ENCODE results near the gene PODN.

Gene PODN

DNA sequence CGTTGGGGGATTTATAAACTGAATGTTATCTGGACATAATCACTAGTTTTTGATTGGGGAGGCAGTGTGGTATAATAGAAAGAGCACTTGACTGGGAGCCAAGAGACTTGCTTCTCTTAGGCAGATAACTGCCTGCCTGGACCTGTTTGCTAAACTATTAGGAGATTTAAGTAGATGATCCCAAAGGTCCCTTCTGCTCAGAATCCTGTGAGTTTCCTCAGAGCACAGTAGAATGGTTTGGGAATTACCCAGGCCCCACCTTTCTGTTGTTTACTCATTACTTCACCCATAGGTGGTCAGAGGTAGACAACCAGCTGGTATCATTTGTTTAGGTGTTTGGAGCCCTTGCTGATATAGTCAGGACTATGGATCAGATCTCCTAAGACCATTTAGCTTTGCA lies 10.3 kb upstream of the PODN start:
- DNase-seq (ENCODE audit: low spot score) = no peak
- no peak for TF ChIP-seq CTCF (IDR thresholded peaks at IDR 0.05; ENCODE audit: extremely low read depth, missing control alignments)

DNA sequence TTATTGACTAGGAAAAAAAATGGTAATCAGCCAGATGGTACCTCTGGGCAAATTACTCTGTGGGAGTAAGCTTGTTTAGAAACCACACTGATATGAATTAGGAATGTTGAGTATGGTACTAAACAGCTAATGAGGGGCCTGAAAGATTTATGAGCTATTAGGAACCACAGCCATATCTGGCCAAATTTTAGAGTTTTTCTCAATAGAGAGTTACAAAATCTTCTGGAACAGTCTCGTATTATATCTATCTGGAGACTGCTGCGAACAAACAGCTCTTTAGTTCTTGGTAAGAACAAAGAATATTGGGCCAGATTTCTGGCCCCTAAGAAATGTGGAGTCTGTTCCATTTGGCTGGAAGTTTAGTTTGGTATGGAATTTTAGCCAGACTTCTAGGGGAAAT lies 4.9 kb upstream of the PODN start:
- no peak for TF ChIP-seq CTCF (IDR thresholded peaks at IDR 0.05; ENCODE audit: extremely low read depth, missing control alignments)
- DNase-seq (ENCODE audit: low spot score) = no peak

GRCh38 chr1:53060579-53060978 lies 1.4 kb upstream of the PODN start:
- DNase-seq (ENCODE audit: low spot score) = no peak
- no peak for TF ChIP-seq CTCF (IDR thresholded peaks at IDR 0.05; ENCODE audit: extremely low read depth, missing control alignments)

- TF ChIP-seq CTCF (IDR thresholded peaks at IDR 0.05; ENCODE audit: extremely low read depth, missing control alignments) = no peak
- DNase-seq (ENCODE audit: low spot score) = peak; percentile 27
Observed at GRCh38 chr1:53061123-53061858, 722 bp upstream of the PODN start.

DNA sequence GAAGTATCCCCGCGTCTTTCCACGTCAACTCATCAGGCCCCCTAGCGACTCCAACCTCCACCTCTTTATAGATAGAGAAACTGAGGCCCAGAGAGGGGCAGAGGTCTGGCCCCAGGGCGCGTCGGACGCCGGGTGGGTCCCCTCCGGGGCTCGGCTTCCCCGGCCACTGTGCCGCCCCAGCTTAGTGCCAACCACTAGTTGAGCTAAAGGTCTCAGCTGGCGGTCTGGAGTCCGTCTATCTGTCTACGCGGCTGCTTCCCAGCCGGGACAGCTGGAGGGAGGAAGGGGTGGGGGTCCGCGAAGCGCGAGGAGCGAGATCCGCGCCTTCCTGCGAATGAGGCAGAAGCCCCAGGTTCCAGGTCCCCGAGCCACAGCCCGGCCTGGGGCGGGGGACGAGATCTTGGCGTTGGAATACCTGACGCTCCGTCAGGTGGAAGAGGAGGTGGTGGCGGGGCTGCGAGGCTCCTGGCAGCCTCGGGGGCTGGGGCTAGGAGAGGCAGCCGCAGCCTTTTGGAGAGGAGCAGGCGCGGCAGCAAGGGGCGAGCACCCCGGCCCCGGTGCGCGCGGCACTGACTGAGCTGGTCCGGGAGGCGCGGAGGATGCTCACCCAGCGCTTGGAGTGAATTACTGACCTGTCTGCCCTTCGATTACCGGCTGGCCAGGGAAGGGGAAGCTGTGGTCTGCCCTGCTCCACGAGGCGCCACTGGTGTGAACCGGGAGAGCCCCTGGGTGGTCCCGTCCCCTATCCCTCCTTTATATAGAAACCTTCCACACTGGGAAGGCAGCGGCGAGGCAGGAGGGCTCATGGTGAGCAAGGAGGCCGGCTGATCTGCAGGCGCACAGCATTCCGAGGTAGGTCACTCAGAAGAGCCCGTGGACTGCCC lies 937 bp downstream of the PODN start:
- no peak for TF ChIP-seq CTCF (IDR thresholded peaks at IDR 0.05; ENCODE audit: extremely low read depth, missing control alignments)
- no peak for DNase-seq (ENCODE audit: low spot score)

- no peak for TF ChIP-seq CTCF (IDR thresholded peaks at IDR 0.05; ENCODE audit: extremely low read depth, missing control alignments)
- no peak for DNase-seq (ENCODE audit: low spot score)
Observed at GRCh38 chr1:53063744-53064515, 1.9 kb downstream of the PODN start.

All from GM20000 (cell line).